HUES48 (cell line): ENCODE data around the gene CENPH.
"Not testable (repeated sequence)": the region's sequence is repeated elsewhere in the genome, so short reads cannot be mapped to it uniquely, and the experiment has no call there.

Experiments used
- H3K27ac ChIP-seq: one replicate; pipeline ENCODE4 v1.7.0; 2013; ENCODE audit warnings: low read depth, low read length, inconsistent platforms
- H3K27me3 ChIP-seq: 2 replicates; pipeline ENCODE4 v1.6.1; 2013; ENCODE audit warnings: mild to moderate bottlenecking, low read length; ENCODE audit not compliant: control insufficient read depth, insufficient read depth
- H3K36me3 ChIP-seq: 2 replicates; pipeline ENCODE4 v1.6.1; 2013; ENCODE audit warnings: low read length; ENCODE audit not compliant: control insufficient read depth, insufficient read depth
- H3K4me1 ChIP-seq: 2 replicates; pipeline ENCODE4 v1.6.1; 2013; ENCODE audit warnings: mild to moderate bottlenecking, low read length; ENCODE audit not compliant: control insufficient read depth, insufficient read depth
- H3K4me3 ChIP-seq: 2 replicates; pipeline ENCODE4 v1.5.1; 2013; ENCODE audit warnings: mild to moderate bottlenecking, low read depth, low read length
- H3K9ac ChIP-seq: 2 replicates; pipeline ENCODE4 v1.6.1; 2013; ENCODE audit warnings: mild to moderate bottlenecking, low read depth, low read length, moderate library complexity
- H3K9me3 ChIP-seq: 2 replicates; pipeline ENCODE4 v1.6.1; 2013; ENCODE audit warnings: low read length; ENCODE audit not compliant: control insufficient read depth, insufficient read depth

The CENPH gene

DNA sequence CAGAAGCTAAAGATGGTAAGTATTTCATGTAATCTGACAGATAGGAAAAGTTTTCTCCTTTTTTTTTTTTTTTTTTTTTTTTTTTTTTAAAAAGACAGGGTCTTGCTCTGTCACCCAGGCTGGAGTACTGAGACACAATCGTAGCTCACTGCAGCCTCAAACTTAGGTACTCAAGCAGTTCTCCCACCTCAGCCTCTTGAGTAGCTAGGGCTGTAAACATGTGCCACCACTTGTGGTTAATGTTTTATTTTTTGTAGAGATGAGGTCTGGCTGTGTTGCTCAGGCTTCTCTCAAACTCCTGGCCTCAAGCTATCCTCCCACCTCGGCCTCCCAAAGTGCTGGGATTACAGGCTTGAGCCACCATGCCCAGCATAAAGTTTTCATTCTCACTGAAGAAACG is 63.1 kb downstream of the CENPH start:
- no peak overlapping the region for H3K27ac ChIP-seq
- H3K36me3 ChIP-seq, result peaks cover 38% of the 10 kb centered on the region
- no peaks in the 10 kb centered on the region for H3K4me1 ChIP-seq
- H3K4me3 ChIP-seq, result no peak overlapping the region
- H3K9ac ChIP-seq, result no peak overlapping the region
- no peaks in the 10 kb centered on the region for H3K27me3 ChIP-seq
- no peaks in the 10 kb centered on the region for H3K9me3 ChIP-seq

- H3K36me3 ChIP-seq, result peaks cover 66% of the 10 kb centered on the region
- not testable (repeated sequence) for H3K27me3 ChIP-seq, H3K4me1 ChIP-seq, H3K9ac ChIP-seq, H3K9me3 ChIP-seq, H3K27ac ChIP-seq, H3K4me3 ChIP-seq
Measured at GRCh38 chr5:69255940-69256339, 66.6 kb downstream of the CENPH start.

DNA sequence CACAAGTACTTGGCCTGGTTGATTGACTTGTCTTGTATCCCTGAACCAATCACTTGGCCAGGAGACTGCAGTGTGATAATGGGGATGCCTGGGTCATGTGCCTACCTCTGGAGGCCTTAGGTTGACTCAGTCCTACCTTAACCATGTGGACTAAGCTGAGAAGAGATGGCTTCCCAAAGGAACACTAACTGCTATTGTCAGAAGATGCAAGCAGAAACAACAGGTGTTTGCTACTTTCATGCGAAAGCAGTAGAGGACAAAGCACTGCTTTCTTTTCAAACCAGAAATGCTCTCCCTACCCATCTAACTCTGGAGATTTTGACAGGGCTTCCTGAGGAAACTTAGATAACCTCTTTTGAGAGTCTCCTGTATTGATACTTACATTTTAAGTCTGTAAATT is 68.2 kb downstream of the CENPH start:
- Histone ChIP-seq H3K27ac (no peak overlapping the region), H3K9me3 (no peaks in the 10 kb centered on the region), H3K36me3 (peaks cover 76% of the 10 kb centered on the region), H3K4me3 (no peak overlapping the region), H3K9ac (no peak overlapping the region), H3K4me1 (no peaks in the 10 kb centered on the region), H3K27me3 (no peaks in the 10 kb centered on the region)
